DND-41 (cell line): ENCODE data around the gene CARD9.

Experiments
- CTCF ChIP-seq: IDR thresholded peaks from 2 replicates; pipeline ENCODE4 v1.5.1; 2012; ENCODE audit warnings: borderline replicate concordance, low read length, moderate library complexity, mild to moderate bottlenecking; ENCODE audit not compliant: poor library complexity, severe bottlenecking; ENCODE audit errors: extremely low read depth
- EZH2 ChIP-seq: IDR thresholded peaks from 3 replicates; pipeline ENCODE4 v1.6.1; 2012; ENCODE audit warnings: borderline replicate concordance, low read depth, mild to moderate bottlenecking, moderate library complexity, low read length, inconsistent platforms; ENCODE audit not compliant: severe bottlenecking

GRCh38 chr9:136386018-136386417 lies 12.5 kb upstream of the CARD9 start:
- TF ChIP-seq CTCF (no peak), EZH2 (no peak)
